ENCODE measurements around the gene PSAPL1. TPM values are rescaled to one million over a fixed set of nuclear protein-coding genes. Genes with fewer than 3 reads are reported as not detected.

Gene PSAPL1
- total RNA-seq, 2 donors from 2014 or later = not detected

- no peak for DNase-seq (ENCODE audit: low spot score)
- intact Hi-C loops (cut with DNase I) = no loop called here
Observed at GRCh38 chr4:7410446-7410845, 24.3 kb downstream of the PSAPL1 start.

GRCh38 chr4:7408166-7408565, 26.6 kb downstream of the PSAPL1 start:
- intact Hi-C loops (cut with DNase I) = no loop called here
- no peak for DNase-seq (ENCODE audit: low spot score)

DNA sequence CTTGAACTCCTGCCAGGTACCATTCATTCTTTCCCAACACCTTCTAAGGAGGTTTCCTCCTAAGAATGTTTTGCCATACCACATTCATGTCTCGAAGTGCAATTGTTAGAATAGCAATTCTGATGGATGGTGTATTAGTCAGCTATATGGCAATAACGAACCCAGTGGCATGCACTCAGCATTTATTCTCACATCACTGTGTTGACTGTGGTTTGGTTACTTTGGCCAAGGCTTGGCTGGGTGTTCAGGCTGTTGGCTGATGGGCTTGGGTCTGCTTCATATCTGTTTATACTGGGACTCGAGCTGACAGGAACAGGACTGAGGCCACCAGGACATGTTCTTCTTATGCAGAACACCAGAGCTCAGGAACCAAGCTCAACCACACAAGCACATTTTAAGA, 31.7 kb downstream of the PSAPL1 start:
- intact Hi-C loops (cut with DNase I) = no loop called here
- DNase-seq (ENCODE audit: low spot score) = no peak

- intact Hi-C loops (cut with DNase I) = no loop called here
- DNase-seq (ENCODE audit: low spot score) = no peak
Observed at GRCh38 chr4:7402526-7402925, 32.2 kb downstream of the PSAPL1 start.

DNA sequence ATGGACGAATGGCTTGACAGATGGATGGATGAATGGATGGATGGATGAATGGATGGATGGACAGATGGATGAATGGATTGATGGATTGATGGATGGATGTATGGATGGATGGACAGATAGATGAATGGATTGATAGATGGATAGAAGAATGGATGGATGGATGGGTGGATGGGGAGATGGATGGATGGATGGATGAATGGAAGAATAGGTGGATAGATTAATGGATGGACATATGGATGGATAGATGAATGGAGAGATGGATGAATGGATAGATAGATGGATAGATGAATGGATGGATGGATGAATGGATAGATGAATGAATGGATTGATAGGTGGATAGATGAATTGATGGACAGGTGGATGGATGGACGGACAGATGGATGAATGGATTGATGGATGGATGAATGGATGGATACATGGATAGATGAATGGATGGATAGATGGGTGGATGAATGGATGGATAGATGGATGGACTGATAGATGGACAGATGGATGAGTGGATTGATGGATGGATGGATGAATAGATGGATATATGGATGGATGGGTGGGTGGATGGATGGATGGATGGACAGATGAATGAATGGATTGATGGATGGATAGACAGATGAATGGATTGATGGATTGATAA, 33.9 kb downstream of the PSAPL1 start:
- intact Hi-C loops (cut with DNase I) = no loop called here
- DNase-seq (ENCODE audit: low spot score) = no peak

DNA sequence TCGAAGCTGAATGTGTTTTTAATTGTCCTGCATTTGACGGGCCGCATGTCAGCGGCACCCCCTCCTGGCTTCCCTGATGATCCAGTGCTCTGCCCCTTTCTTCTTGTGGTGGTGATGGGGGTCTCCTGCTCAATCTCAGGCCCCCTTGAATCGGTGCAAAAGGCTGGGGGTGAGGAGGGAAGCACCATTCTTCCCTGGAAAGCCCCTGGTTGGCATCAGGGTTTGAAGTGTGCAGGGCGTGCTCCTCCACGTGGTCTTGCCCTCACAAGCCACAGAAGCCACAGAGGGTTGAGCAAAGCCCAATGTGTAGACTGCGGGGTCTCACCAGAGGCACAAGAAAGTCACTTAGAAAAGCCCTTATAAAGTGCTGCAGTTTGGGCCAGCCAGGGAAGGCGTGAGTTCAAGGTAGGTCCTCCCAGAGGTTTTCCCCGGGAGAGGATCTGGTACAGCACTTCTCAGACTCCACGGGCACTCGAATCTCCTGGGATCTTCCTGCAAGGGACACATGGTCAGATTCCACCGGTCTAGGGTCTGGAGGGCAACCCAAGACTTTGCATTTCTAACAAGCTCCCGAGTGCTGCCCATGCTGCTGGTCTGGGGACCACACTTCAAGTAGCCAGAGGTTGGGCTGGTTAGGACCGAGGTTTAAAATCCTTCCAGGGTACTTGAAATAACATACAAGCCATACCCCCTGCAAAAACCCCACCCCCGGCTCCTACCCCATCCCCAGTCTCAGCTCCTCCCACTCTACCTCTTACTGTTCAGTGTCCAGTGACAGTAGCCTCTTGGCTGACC, 35.1 kb downstream of the PSAPL1 start:
- intact Hi-C loops (cut with DNase I) = no loop called here
- peak; percentile 53 for DNase-seq (ENCODE audit: low spot score)

- no peak for DNase-seq (ENCODE audit: low spot score)
- intact Hi-C loops (cut with DNase I) = no loop called here
Observed at GRCh38 chr4:7398788-7399439, 35.8 kb downstream of the PSAPL1 start.

GRCh38 chr4:7398104-7398423, 36.7 kb downstream of the PSAPL1 start:
- no peak for DNase-seq (ENCODE audit: low spot score)
- intact Hi-C loops (cut with DNase I) = no loop called here

GRCh38 chr4:7397206-7398103, 37.3 kb downstream of the PSAPL1 start:
- peak; percentile 72 for DNase-seq (ENCODE audit: low spot score)
- intact Hi-C loops (cut with DNase I) = no loop called here

DNA sequence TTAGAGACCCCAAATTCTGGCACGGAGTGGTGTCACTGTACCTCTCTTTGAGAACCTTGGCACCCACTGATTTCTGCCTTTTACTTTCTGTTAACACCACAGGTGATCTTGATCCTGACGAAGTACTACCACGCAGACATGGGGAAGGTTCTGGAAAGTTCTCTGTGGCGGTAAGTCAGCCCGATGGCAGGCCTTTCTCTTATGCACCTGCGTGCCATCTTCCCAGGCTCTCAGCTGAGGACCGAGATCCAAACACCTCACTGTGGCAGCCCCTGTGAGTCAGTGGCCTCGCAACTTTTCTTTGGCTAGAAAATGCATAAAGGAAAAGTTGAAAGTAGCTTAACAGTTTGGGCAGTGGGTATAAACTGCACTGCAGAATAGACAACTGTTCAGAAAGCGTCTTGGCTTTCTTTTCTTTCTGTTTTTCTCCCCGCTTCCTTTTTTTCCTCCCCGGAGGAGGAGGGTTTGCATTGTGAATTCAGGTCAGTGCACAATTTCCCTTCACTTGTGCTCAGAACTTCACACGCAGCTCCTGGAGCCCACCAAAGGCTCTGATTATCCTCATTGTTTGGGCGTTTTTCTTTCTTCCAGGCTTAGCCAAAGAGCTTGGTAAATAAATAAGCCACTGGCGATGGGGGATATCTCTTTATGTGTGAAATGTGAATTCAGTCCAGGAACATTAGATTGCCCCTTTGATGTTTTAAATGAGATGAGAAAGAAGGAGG, 38.4 kb downstream of the PSAPL1 start:
- intact Hi-C loops (cut with DNase I) = no loop called here
- DNase-seq (ENCODE audit: low spot score) = no peak

DNA sequence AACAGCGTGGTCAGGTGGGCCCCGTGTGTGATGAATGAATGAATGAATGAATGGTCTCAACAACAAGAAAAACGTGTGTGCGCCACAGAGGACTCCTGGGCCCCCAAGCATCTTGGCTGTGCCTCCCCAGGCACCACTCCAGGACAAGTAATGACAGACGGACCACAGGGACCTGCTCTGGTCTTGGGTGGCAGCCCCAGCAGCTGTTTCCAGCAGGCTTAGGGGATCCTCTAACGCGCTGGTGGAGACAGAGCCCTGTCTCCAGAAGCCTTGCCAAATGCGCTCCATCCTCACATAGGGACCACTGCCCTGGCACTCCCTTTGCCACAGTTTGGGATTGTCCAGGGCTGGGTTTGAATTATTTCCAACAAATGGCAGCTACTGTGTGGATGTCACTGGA, 39.1 kb downstream of the PSAPL1 start:
- intact Hi-C loops (cut with DNase I) = no loop called here
- peak; percentile 52 for DNase-seq (ENCODE audit: low spot score)

GRCh38 chr4:7394681-7395451, 39.9 kb downstream of the PSAPL1 start:
- intact Hi-C loops (cut with DNase I) = no loop called here
- DNase-seq (ENCODE audit: low spot score) = no peak

DNA sequence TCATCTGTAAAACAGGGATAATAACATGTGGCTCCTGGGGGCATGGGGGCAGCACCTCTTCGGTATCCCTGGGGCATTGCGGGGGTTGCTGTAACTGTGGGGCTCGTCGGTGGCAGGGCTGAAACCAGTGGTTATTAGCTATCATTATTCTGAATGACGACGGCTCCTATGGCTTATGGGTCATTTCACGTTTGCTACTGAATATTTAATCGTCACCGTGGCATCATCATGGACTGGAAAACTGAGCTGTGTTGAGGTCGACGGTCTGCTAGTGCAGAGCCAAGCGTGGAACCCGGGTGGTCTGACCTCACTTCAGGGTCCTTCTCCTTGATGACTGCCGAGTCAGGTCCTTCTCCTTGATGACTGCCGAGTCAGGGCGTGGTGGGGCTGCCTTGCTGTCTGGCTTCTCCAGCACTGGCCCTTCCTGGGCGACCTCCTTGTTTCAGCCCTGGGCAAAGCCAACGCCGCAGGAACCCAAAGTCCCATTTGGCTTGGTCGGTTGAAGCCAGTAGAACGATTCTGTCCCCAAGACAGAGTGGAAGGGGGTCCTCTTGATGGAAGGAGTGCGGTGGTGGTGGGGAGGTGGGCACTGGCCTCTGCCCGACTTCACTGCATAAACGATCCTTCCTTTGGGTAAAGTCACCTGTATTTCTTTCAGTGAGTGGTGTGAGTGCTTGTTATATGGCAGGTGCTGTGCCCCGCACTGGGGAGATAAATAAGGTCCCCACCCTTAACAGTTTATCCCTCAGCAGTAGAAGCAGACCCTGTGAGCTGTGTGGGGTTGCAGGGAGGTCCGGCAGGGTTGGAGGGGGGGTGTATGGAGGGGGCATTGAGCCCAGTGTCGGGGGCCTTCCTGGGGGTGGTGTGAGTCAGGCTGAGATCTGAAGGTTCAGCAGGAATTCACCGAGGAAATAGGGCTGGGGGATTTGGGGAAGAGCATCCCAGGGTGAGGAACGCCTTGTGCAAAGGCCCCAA, 40.8 kb downstream of the PSAPL1 start:
- intact Hi-C loops (cut with DNase I) = no loop called here
- peak; percentile 76 for DNase-seq (ENCODE audit: low spot score)

- intact Hi-C loops (cut with DNase I) = no loop called here
- peak; percentile 88 for DNase-seq (ENCODE audit: low spot score)
Observed at GRCh38 chr4:7392438-7393421, 42.0 kb downstream of the PSAPL1 start.

GRCh38 chr4:7391637-7392437, 42.9 kb downstream of the PSAPL1 start:
- intact Hi-C loops (cut with DNase I) = no loop called here
- peak; percentile 47 for DNase-seq (ENCODE audit: low spot score)
